HCT116 (cell line): ENCODE measurements around the gene ATF7IP. TPM values are rescaled to one million over a fixed set of nuclear protein-coding genes. Genes with fewer than 3 reads are reported as not detected.

Experiments used
- ATAC-seq: fragments of 200-7000 bp; cut with Tn5 transposase; 2 replicates; pipeline ENCODE4 v1.9.1; 2020; ENCODE audit warnings: mild to moderate bottlenecking, moderate library complexity
- BruUV-seq: library from RNA; stranded (reverse); fragments of 400-500 nt; replicated peaks from 2 replicates; lab custom pipeline; 2021; lab: Mats Ljungman, UMichigan
- CTCF ChIA-PET: fragments of 300-600 bp; sonication (Branson Sonifier 250); formaldehyde crosslinking; loops from one replicate; lab custom pipeline; 2021; ENCODE audit warnings: antibody characterized with exemption; lab: Charles Lee
- POLR2A ChIA-PET: fragments of 300-600, 350-600 bp; sonication (Branson Sonifier 250); formaldehyde crosslinking; loops from one replicate; lab custom pipeline; 2021; ENCODE audit warnings: antibody characterized with exemption; lab: Charles Lee
- RAD21 ChIA-PET, 2 experiments: fragments of 300-600 bp; sonication (Branson Sonifier 250); formaldehyde crosslinking; loops; one replicate each; lab custom pipeline; 2023; ENCODE audit warnings: low total read pairs in 2 of 2; ENCODE audit not compliant: uncharacterized antibody in 2 of 2, unreplicated experiment in 2 of 2, low non-redundant PET in 1 of 2; lab: Charles Lee
- DNase-seq: peaks from one replicate; pipeline ENCODE4 v3.0.0-alpha.2; 2010; ENCODE audit warnings: low read depth, low spot score
- H2AFZ ChIP-seq: fragments of 200-600 bp; shearing (Covaris generic), sonication (generic); 2 replicates; pipeline ENCODE4 v1.6.1; 2017; ENCODE audit warnings: low read depth, mixed run types, mixed read lengths, antibody characterized with exemption, low read length; ENCODE audit not compliant: poor library complexity, severe bottlenecking
- H3K27ac ChIP-seq: 2 replicates; pipeline ENCODE4 v1.5.1; 2012; ENCODE audit warnings: low read depth, low read length
- H3K27me3 ChIP-seq: fragments of 200-600 bp; sonication (generic); 2 replicates; pipeline ENCODE4 v1.6.1; 2016; ENCODE audit warnings: mixed run types, low read length, mixed read lengths; ENCODE audit not compliant: insufficient read depth
- H3K36me3 ChIP-seq, 2 experiments: fragments of 200-500 bp in 1 of 2; fragments of 200-600 bp in 1 of 2; sonication (Bioruptor generic) in 1 of 2; sonication (generic) in 1 of 2; 2 replicates each; pipeline versions ENCODE4 v1.5.1 to v1.6.1; 2014 to 2016; ENCODE audit warnings: low read length in 2 of 2, inconsistent platforms in 1 of 2, mixed read lengths in 1 of 2, mixed run types in 1 of 2; ENCODE audit not compliant: insufficient read depth in 2 of 2, control insufficient read depth in 1 of 2
- H3K4me1 ChIP-seq, 2 experiments: fragments of 200-600 bp in 1 of 2; sonication (generic) in 1 of 2; 2 replicates each; pipeline versions ENCODE4 v1.5.1 to v1.6.1; 2012 to 2017; ENCODE audit warnings: low read length in 2 of 2, inconsistent platforms in 1 of 2, mild to moderate bottlenecking in 1 of 2, mixed read lengths in 1 of 2, mixed run types in 1 of 2, moderate library complexity in 1 of 2; ENCODE audit not compliant: insufficient read depth in 2 of 2, control insufficient read depth in 1 of 2
- H3K4me2 ChIP-seq: fragments of 200-600 bp; sonication (generic); 2 replicates; pipeline ENCODE4 v1.6.1; 2017; ENCODE audit warnings: mixed run types, low read length, mixed read lengths
- H3K4me3 ChIP-seq, 2 experiments: fragments of 200-600 bp in 1 of 2; sonication (generic) in 1 of 2; replicated peaks in 1 of 2; 2 replicates each; pipeline ENCODE4 v1.5.1; 2011 to 2016; ENCODE audit warnings: low read length in 2 of 2, control low read depth in 1 of 2, low read depth in 1 of 2, mild to moderate bottlenecking in 1 of 2, mixed read lengths in 1 of 2, mixed run types in 1 of 2
- H3K79me2 ChIP-seq: fragments of 200-600 bp; sonication (generic); 2 replicates; pipeline ENCODE4 v1.6.1; 2017; ENCODE audit warnings: mild to moderate bottlenecking, mixed run types, low read length, moderate library complexity, mixed read lengths; ENCODE audit not compliant: insufficient read depth
- H3K9ac ChIP-seq: fragments of 200-600 bp; sonication (generic); 2 replicates; pipeline ENCODE4 v1.6.1; 2016; ENCODE audit warnings: low read length, mixed read lengths
- H3K9me2 ChIP-seq: fragments of 200-600 bp; sonication (generic), shearing (Covaris generic); 2 replicates; pipeline ENCODE4 v1.6.1; 2017; ENCODE audit warnings: mixed run types, mild to moderate bottlenecking, moderate library complexity; ENCODE audit not compliant: insufficient read depth
- H3K9me3 ChIP-seq, 2 experiments: fragments of 200-500 bp in 1 of 2; fragments of 200-600 bp in 1 of 2; sonication (Bioruptor generic) in 1 of 2; sonication (generic) in 1 of 2; 2 replicates each; pipeline ENCODE4 v1.6.1; 2014 to 2017; ENCODE audit warnings: low read length in 2 of 2, mixed read lengths in 2 of 2, inconsistent platforms in 1 of 2, low read depth in 1 of 2, mild to moderate bottlenecking in 1 of 2, mixed run types in 1 of 2, moderate library complexity in 1 of 2; ENCODE audit not compliant: control insufficient read depth in 1 of 2, insufficient read depth in 1 of 2
- H4K20me1 ChIP-seq: fragments of 200-600 bp; sonication (generic), shearing (Covaris generic); 2 replicates; pipeline ENCODE4 v1.6.1; 2017; ENCODE audit warnings: mixed run types, mild to moderate bottlenecking, moderate library complexity; ENCODE audit not compliant: insufficient read depth
- EGR1 ChIP-seq: IDR thresholded peaks from 2 replicates; pipeline ENCODE4 v1.6.1; 2012; ENCODE audit warnings: low read depth
- EZH2phosphoT487 ChIP-seq: fragments of 200-600 bp; IDR thresholded peaks from 2 replicates; pipeline ENCODE4 v1.6.1; 2018; ENCODE audit warnings: antibody characterized with exemption, borderline replicate concordance
- JUND ChIP-seq: IDR thresholded peaks from 2 replicates; pipeline ENCODE4 v1.6.1; 2012
- REST ChIP-seq: IDR thresholded peaks from 2 replicates; pipeline ENCODE4 v1.6.1; 2012; ENCODE audit warnings: low read depth
- SP1 ChIP-seq: IDR thresholded peaks from 2 replicates; pipeline ENCODE4 v1.6.1; 2012; ENCODE audit warnings: low read depth
- ZFX ChIP-seq: fragments of 450-650 bp; IDR thresholded peaks from 2 replicates; pipeline ENCODE4 v1.6.1; 2017
- intact Hi-C: fragments of 100-400 bp; cut with micrococcal nuclease; formaldehyde crosslinking; loops from 2 replicates; pipeline ENCODE4 v1.10.0; 2022
- total RNA-seq: library from RNA; stranded (reverse); gene quantifications from one replicate; pipeline ENCODE4 v1.2.1, GENCODE V29; 2021; ENCODE audit not compliant: unreplicated experiment

The ATF7IP gene
- total RNA-seq, 1 experiment from 2014 or later, result 38.6 TPM

- peaks cover 3% of the 10 kb centered on the region in 2 experiments; a peak in 3 of 4 replicates for H3K36me3 ChIP-seq
- BruUV-seq, result no TSS peak
- H3K4me3 ChIP-seq, result no peak overlapping the region
- no peak overlapping the region for H3K9ac ChIP-seq
- no peaks in the 10 kb centered on the region for H3K9me3 ChIP-seq
- RAD21 ChIA-PET, result no interaction called here
- H3K9me2 ChIP-seq, result no peaks in the 10 kb centered on the region
- H2AFZ ChIP-seq, result no peak overlapping the region
- H3K79me2 ChIP-seq, result no peaks in the 10 kb centered on the region
- POLR2A ChIA-PET, result no interaction called here
- H3K27ac ChIP-seq, result no peak overlapping the region
- ATAC-seq (no peak), DNase-seq (no peak)
- no peak for TF ChIP-seq REST
- H4K20me1 ChIP-seq, result no peaks in the 10 kb centered on the region
- H3K27me3 ChIP-seq, result no peaks in the 10 kb centered on the region
- H3K4me1 ChIP-seq, result no peaks in the 10 kb centered on the region
- intact Hi-C loops, result no loop called here
- no peak overlapping the region for H3K4me2 ChIP-seq
- CTCF ChIA-PET, result no interaction called here
Observed at GRCh38 chr12:14482886-14483285, 117.4 kb downstream of the ATF7IP start.

GRCh38 chr12:14495326-14495725, 129.8 kb downstream of the ATF7IP start:
- ChIA-PET CTCF (no interaction called here), RAD21 (no interaction called here), POLR2A (no interaction called here)
- H4K20me1 ChIP-seq, result no peaks in the 10 kb centered on the region
- H3K4me3 ChIP-seq, result no peak overlapping the region
- intact Hi-C loops, result no loop called here
- H3K27me3 ChIP-seq, result no peaks in the 10 kb centered on the region
- H3K9me2 ChIP-seq, result no peaks in the 10 kb centered on the region
- H3K9ac ChIP-seq, result no peak overlapping the region
- DNase-seq (no peak), ATAC-seq (no peak)
- no TSS peak for BruUV-seq
- peaks cover 5 to 12% of the 10 kb centered on the region in 2 experiments; a peak in 2 of 4 replicates for H3K36me3 ChIP-seq
- H3K79me2 ChIP-seq, result no peaks in the 10 kb centered on the region
- no peak overlapping the region for H3K27ac ChIP-seq
- no peak for TF ChIP-seq JUND
- no peak for TF ChIP-seq ZFX
- no peak for TF ChIP-seq SP1
- no peak for TF ChIP-seq EGR1
- no peak for TF ChIP-seq EZH2phosphoT487
- H3K4me2 ChIP-seq, result no peak overlapping the region
- H2AFZ ChIP-seq, result no peak overlapping the region
- no peaks in the 10 kb centered on the region for H3K9me3 ChIP-seq
- H3K4me1 ChIP-seq, result no peaks in the 10 kb centered on the region
